WTC11 (cell line): Measurements from ENCODE around the gene HCST. TPM values are rescaled to one million over a fixed set of nuclear protein-coding genes. Genes with fewer than 3 reads are reported as not detected.

Experiments
- ATAC-seq: fragments of 200-7000 bp; cut with Tn5 transposase; 2 replicates; pipeline ENCODE4 v1.10.0; 2021; ENCODE audit warnings: mild to moderate bottlenecking, moderate library complexity
- CTCF ChIA-PET: fragments of 300-600 bp; sonication (Branson Sonifier 250); formaldehyde crosslinking; loops from one replicate; lab custom pipeline; 2021; ENCODE audit warnings: antibody characterized with exemption; lab: Charles Lee
- POLR2A ChIA-PET: fragments of 350-600 bp; sonication (Branson Sonifier 250); formaldehyde crosslinking; loops from one replicate; lab custom pipeline; 2021; ENCODE audit warnings: antibody characterized with exemption; lab: Charles Lee
- DNase-seq: peaks from one replicate; pipeline ENCODE4 v3.0.0; 2021; ENCODE audit warnings: low spot score
- H3K27ac Mint-ChIP-seq: 2 replicates; pipeline ENCODE4 v1.8.0; 2021; ENCODE audit warnings: mixed read lengths
- H3K27me3 Mint-ChIP-seq: 2 replicates; pipeline ENCODE4 v1.8.0; 2021; ENCODE audit warnings: low read depth, mild to moderate bottlenecking, moderate library complexity, mixed read lengths
- H3K36me3 Mint-ChIP-seq: 2 replicates; pipeline ENCODE4 v1.8.0; 2021; ENCODE audit warnings: mixed read lengths
- H3K4me1 Mint-ChIP-seq: 2 replicates; pipeline ENCODE4 v1.8.0; 2022; ENCODE audit warnings: mixed read lengths
- H3K4me3 Mint-ChIP-seq: 2 replicates; pipeline ENCODE4 v1.8.0; 2021; ENCODE audit warnings: mild to moderate bottlenecking, moderate library complexity, mixed read lengths
- H3K9me3 Mint-ChIP-seq: 2 replicates; pipeline ENCODE4 v1.8.0; 2021; ENCODE audit warnings: mixed read lengths
- ATF6 ChIP-seq: sonication (generic); formaldehyde crosslinking; IDR thresholded peaks from 2 replicates; pipeline ENCODE4 v1.8.1; 2023; ENCODE audit warnings: mild to moderate bottlenecking, missing genetic modification reagents
- E2F5 ChIP-seq: sonication (generic); formaldehyde crosslinking; IDR thresholded peaks from 2 replicates; pipeline ENCODE4 v1.8.1; 2022; ENCODE audit warnings: mild to moderate bottlenecking, moderate library complexity, missing genetic modification reagents
- FOXK1 ChIP-seq: sonication (generic); formaldehyde crosslinking; IDR thresholded peaks from 2 replicates; pipeline ENCODE4 v1.8.0; 2022; ENCODE audit warnings: mild to moderate bottlenecking, moderate library complexity, missing genetic modification reagents
- IRF2 ChIP-seq: sonication (generic); formaldehyde crosslinking; IDR thresholded peaks from 2 replicates; pipeline ENCODE4 v1.8.0; 2022; ENCODE audit warnings: low read depth, missing genetic modification reagents, borderline replicate concordance
- MAX ChIP-seq: sonication (generic); formaldehyde crosslinking; IDR thresholded peaks from 2 replicates; pipeline ENCODE4 v1.8.0; 2022; ENCODE audit warnings: mild to moderate bottlenecking, missing genetic modification reagents
- MYBL2 ChIP-seq: sonication (generic); formaldehyde crosslinking; IDR thresholded peaks from 2 replicates; pipeline ENCODE4 v1.8.1; 2023; ENCODE audit warnings: mild to moderate bottlenecking, moderate library complexity, missing genetic modification reagents
- NFATC4 ChIP-seq: fragments of 250-450 bp; sonication (Bioruptor Pico); IDR thresholded peaks from 2 replicates; pipeline ENCODE4 v1.9.0; 2021; ENCODE audit warnings: mild to moderate bottlenecking
- PRDM15 ChIP-seq: sonication (generic); formaldehyde crosslinking; IDR thresholded peaks from 2 replicates; pipeline ENCODE4 v1.8.0; 2022; ENCODE audit warnings: missing genetic modification reagents
- SOX15 ChIP-seq: fragments of 250-450 bp; sonication (Bioruptor Pico); IDR thresholded peaks from 2 replicates; pipeline ENCODE4 v1.9.0; 2021; ENCODE audit warnings: mild to moderate bottlenecking
- ZNF121 ChIP-seq: sonication (generic); formaldehyde crosslinking; IDR thresholded peaks from 2 replicates; pipeline ENCODE4 v1.8.0; 2023; ENCODE audit warnings: missing genetic modification reagents
- ZNF138 ChIP-seq: sonication (generic); formaldehyde crosslinking; conservative IDR thresholded peaks from 2 replicates; pipeline ENCODE4 v1.8.1; 2022; ENCODE audit warnings: mild to moderate bottlenecking, moderate library complexity, missing genetic modification reagents
- ZNF219 ChIP-seq: sonication (generic); formaldehyde crosslinking; IDR thresholded peaks from 2 replicates; pipeline ENCODE4 v1.8.0; 2023; ENCODE audit warnings: missing genetic modification reagents, mild to moderate bottlenecking, borderline replicate concordance
- total RNA-seq: library from RNA; stranded (reverse); gene quantifications from 3 replicates; pipeline ENCODE4 v1.2.3, GENCODE V29; 2021
- TF ChIP-seq, protein P1 (sequence below): sonication (generic); formaldehyde crosslinking; IDR thresholded peaks from 2 replicates; pipeline ENCODE4 v1.8.1; 2022; ENCODE audit warnings: low read depth, missing genetic modification reagents, borderline replicate concordance
- TF ChIP-seq, protein P2 (sequence below): fragments of 250-450 bp; sonication (Bioruptor Pico); IDR thresholded peaks from 2 replicates; pipeline ENCODE4 v1.9.0; 2021; ENCODE audit warnings: mild to moderate bottlenecking
- TF ChIP-seq, protein P3 (sequence below): sonication (generic); formaldehyde crosslinking; IDR thresholded peaks from 2 replicates; pipeline ENCODE4 v1.8.0; 2022; ENCODE audit warnings: mild to moderate bottlenecking, missing genetic modification reagents
- TF ChIP-seq, protein P4 (sequence below): sonication (generic); formaldehyde crosslinking; IDR thresholded peaks from 2 replicates; pipeline ENCODE4 v1.8.1; 2023; ENCODE audit warnings: mild to moderate bottlenecking, moderate library complexity, missing genetic modification reagents

The HCST gene
- total RNA-seq, 1 experiment from 2014 or later, result 1.9 TPM

DNA sequence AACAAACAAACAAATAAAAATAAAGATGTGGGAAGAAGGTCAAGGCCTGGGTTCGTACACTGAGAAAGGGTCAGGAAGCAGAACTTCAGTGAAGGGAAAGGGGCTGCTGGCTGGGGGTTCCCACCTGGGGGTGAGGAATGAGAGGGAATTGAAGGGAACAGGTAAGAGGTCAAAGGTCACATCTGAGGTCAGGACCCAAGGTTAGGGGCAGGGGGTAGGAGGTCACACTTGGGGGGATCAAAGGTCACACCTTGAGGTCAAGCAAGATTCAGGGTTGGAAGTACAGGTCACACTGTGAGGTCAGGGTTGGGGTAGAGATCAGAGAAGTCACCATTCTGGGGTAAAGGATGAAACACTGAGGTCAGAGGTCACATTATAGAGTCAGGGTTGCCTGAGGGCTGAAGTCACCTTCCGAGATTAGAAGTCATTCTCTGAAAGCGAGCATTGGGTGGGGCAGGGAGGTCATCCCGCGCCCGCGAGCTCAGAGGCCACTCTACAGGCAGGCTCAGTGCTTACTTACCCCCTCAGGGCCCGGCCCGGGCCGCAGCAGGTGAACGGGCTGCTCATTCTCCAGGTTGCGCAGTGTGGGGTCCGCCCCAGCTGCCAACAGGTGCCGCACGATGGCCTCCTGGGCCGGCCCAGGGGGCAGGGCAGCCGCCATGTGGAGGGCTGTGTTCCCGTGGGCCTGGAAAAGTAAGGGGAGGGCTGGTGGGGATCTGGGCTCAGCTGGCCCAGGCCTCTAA is 12.8 kb upstream of the HCST start:
- no peaks in the 10 kb centered on the region for H3K9me3 Mint-ChIP-seq
- TF ChIP-seq, protein P1, sequence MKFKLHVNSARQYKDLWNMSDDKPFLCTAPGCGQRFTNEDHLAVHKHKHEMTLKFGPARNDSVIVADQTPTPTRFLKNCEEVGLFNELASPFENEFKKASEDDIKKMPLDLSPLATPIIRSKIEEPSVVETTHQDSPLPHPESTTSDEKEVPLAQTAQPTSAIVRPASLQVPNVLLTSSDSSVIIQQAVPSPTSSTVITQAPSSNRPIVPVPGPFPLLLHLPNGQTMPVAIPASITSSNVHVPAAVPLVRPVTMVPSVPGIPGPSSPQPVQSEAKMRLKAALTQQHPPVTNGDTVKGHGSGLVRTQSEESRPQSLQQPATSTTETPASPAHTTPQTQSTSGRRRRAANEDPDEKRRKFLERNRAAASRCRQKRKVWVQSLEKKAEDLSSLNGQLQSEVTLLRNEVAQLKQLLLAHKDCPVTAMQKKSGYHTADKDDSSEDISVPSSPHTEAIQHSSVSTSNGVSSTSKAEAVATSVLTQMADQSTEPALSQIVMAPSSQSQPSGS (CRISPR knock-in tag), result no peak
- TF ChIP-seq ZNF138 (no peak), IRF2 (no peak), PRDM15 (CRISPR knock-in tag) (no peak), FOXK1 (CRISPR knock-in tag) (no peak), ATF6 (CRISPR knock-in tag) (no peak), ZNF121 (CRISPR knock-in tag) (no peak), SOX15 (CRISPR knock-in tag) (no peak), MAX (CRISPR knock-in tag) (no peak), NFATC4 (no peak), MYBL2 (no peak)
- TF ChIP-seq, protein P2, sequence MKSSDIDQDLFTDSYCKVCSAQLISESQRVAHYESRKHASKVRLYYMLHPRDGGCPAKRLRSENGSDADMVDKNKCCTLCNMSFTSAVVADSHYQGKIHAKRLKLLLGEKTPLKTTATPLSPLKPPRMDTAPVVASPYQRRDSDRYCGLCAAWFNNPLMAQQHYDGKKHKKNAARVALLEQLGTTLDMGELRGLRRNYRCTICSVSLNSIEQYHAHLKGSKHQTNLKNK, result no peak
- TF ChIP-seq, protein P3, sequence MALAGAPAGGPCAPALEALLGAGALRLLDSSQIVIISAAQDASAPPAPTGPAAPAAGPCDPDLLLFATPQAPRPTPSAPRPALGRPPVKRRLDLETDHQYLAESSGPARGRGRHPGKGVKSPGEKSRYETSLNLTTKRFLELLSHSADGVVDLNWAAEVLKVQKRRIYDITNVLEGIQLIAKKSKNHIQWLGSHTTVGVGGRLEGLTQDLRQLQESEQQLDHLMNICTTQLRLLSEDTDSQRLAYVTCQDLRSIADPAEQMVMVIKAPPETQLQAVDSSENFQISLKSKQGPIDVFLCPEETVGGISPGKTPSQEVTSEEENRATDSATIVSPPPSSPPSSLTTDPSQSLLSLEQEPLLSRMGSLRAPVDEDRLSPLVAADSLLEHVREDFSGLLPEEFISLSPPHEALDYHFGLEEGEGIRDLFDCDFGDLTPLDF (CRISPR knock-in tag), result no peak
- TF ChIP-seq, all 79 proteins: peak for 0
- no peak overlapping the region for H3K27ac Mint-ChIP-seq
- CTCF ChIA-PET, result no interaction called here
- no peaks in the 10 kb centered on the region for H3K4me1 Mint-ChIP-seq
- H3K4me3 Mint-ChIP-seq, result no peak overlapping the region
- peaks cover 54% of the 10 kb centered on the region for H3K36me3 Mint-ChIP-seq
- DNase-seq, result no peak
- H3K27me3 Mint-ChIP-seq, result no peaks in the 10 kb centered on the region
- ATAC-seq, result no peak
- POLR2A ChIA-PET, result no interaction called here

DNA sequence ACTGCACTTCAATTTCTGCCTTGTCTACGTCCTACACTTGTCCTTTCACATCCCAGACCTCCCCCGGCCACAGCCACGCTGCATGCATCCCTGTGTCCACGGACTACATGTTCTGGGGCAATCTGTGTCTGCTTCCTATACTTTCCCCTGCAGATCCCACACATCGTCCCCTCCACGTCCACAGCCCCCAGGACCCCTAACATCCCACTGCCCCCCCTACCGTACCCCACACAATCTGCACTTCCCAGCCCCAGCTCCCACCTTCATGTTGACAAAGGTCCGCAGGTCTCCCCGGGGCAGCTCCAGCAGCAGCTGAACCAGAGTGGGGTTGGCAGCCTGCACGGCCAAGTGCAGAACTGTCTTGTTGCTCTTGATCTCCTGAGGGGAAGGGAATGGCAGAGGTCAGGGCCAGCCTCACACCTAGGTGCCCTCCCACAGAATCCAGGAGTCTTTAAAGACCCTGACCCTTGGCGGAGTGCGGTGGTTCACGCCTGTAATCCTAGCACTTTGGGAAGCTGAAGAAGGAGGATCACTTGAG is 12.1 kb upstream of the HCST start:
- Mint-ChIP-seq H3K36me3 (peaks cover 57% of the 10 kb centered on the region), H3K27ac (no peak overlapping the region), H3K27me3 (no peaks in the 10 kb centered on the region), H3K9me3 (no peaks in the 10 kb centered on the region), H3K4me3 (no peak overlapping the region), H3K4me1 (no peaks in the 10 kb centered on the region)
- DNase-seq, result no peak
- CTCF ChIA-PET, result no interaction called here
- POLR2A ChIA-PET, result interaction anchor here (0.7 kb wide), 1 partner anchor 13 kb away, joined by 3 read pairs; no protein-coding TSS in a partner anchor
- ATAC-seq, result no peak
- no peak for TF ChIP-seq PRDM15 (CRISPR knock-in tag)
- TF ChIP-seq, protein P3 (CRISPR knock-in tag), result no peak
- TF ChIP-seq E2F5 (CRISPR knock-in tag), result no peak
- no peak for TF ChIP-seq ZNF219
- TF ChIP-seq, protein P4, sequence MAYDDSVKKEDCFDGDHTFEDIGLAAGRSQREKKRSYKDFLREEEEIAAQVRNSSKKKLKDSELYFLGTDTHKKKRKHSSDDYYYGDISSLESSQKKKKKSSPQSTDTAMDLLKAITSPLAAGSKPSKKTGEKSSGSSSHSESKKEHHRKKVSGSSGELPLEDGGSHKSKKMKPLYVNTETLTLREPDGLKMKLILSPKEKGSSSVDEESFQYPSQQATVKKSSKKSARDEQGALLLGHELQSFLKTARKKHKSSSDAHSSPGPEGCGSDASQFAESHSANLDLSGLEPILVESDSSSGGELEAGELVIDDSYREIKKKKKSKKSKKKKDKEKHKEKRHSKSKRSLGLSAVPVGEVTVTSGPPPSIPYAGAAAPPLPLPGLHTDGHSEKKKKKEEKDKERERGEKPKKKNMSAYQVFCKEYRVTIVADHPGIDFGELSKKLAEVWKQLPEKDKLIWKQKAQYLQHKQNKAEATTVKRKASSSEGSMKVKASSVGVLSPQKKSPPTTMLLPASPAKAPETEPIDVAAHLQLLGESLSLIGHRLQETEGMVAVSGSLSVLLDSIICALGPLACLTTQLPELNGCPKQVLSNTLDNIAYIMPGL (CRISPR knock-in tag), result no peak
